GM12873 (cell line): Measurements from ENCODE around the gene GRID1.
A peak's percentile ranks its signal among the peaks of the same experiment; 100 is the strongest.

Experiments used
- CTCF ChIP-seq: IDR thresholded peaks from 2 replicates; pipeline ENCODE4 v1.5.1; 2012; ENCODE audit warnings: low read depth, mild to moderate bottlenecking, moderate library complexity, low read length, control low read depth; ENCODE audit not compliant: insufficient read depth; ENCODE audit errors: missing control alignments

The GRID1 gene

GRCh38 chr10:86330778-86331763 is 35.5 kb downstream of the GRID1 start:
- peak; percentile 23 for TF ChIP-seq CTCF

GRCh38 chr10:86329896-86330680 is 36.5 kb downstream of the GRID1 start:
- no peak for TF ChIP-seq CTCF

- TF ChIP-seq CTCF = peak; percentile 22
These were observed 37.4 kb downstream of the GRID1 start for GRCh38 chr10:86329093-86329710.

- no peak for TF ChIP-seq CTCF
These were observed 38.5 kb downstream of the GRID1 start for GRCh38 chr10:86327954-86328725.

- TF ChIP-seq CTCF = no peak
These were observed 41.4 kb downstream of the GRID1 start for GRCh38 chr10:86325158-86325557.

GRCh38 chr10:86321568-86321967 is 45.0 kb downstream of the GRID1 start:
- TF ChIP-seq CTCF = no peak
